Skeletal muscle satellite cell (primary cell): ENCODE measurements around the gene ING4.

Experiments used
- H3K27me3 ChIP-seq: 2 replicates; pipeline ENCODE4 v1.7.0; 2013; ENCODE audit warnings: low read length; ENCODE audit not compliant: control insufficient read depth, insufficient read depth
- H3K36me3 ChIP-seq: 2 replicates; pipeline ENCODE4 v1.7.0; 2013; ENCODE audit warnings: mild to moderate bottlenecking, control low read depth, low read length; ENCODE audit not compliant: insufficient read depth
- H3K4me1 ChIP-seq: 2 replicates; pipeline ENCODE4 v1.7.0; 2013; ENCODE audit warnings: low read length; ENCODE audit not compliant: control insufficient read depth, insufficient read depth
- H3K4me2 ChIP-seq: 2 replicates; pipeline ENCODE4 v1.7.0; 2013; ENCODE audit warnings: mild to moderate bottlenecking, low read length
- H3K4me3 ChIP-seq: 2 replicates; pipeline ENCODE4 v1.7.0; 2013; ENCODE audit warnings: low read length
- H3K9ac ChIP-seq: 2 replicates; pipeline ENCODE4 v1.7.0; 2013; ENCODE audit warnings: mild to moderate bottlenecking, low read depth, low read length, moderate library complexity
- H3K9me3 ChIP-seq: replicated peaks from 2 replicates; pipeline ENCODE4 v1.7.0; 2013; ENCODE audit warnings: mild to moderate bottlenecking, control low read depth, low read length

The ING4 gene

GRCh38 chr12:6612247-6612646 is 50.7 kb downstream of the ING4 start:
- Histone ChIP-seq H3K4me1 (peaks cover 30% of the 10 kb centered on the region), H3K4me3 (peak overlapping the region; percentile 35), H3K9ac (no peak overlapping the region), H3K36me3 (no peaks in the 10 kb centered on the region), H3K4me2 (peak overlapping the region; percentile 73), H3K9me3 (no peaks in the 10 kb centered on the region), H3K27me3 (no peaks in the 10 kb centered on the region)

- H3K36me3 ChIP-seq = peaks cover 11% of the 10 kb centered on the region
- H3K4me2 ChIP-seq = no peak overlapping the region
- no peaks in the 10 kb centered on the region for H3K27me3 ChIP-seq
- H3K4me1 ChIP-seq = peaks cover 38% of the 10 kb centered on the region
- H3K4me3 ChIP-seq = no peak overlapping the region
- H3K9me3 ChIP-seq = no peaks in the 10 kb centered on the region
- H3K9ac ChIP-seq = no peak overlapping the region
Observed at GRCh38 chr12:6608592-6609281, 54.2 kb downstream of the ING4 start.

- H3K4me1 ChIP-seq = peaks cover 40% of the 10 kb centered on the region
- H3K9ac ChIP-seq = peak overlapping the region; percentile 24
- peaks cover 11% of the 10 kb centered on the region for H3K36me3 ChIP-seq
- H3K4me3 ChIP-seq = peak overlapping the region; percentile 40
- H3K9me3 ChIP-seq = no peaks in the 10 kb centered on the region
- H3K4me2 ChIP-seq = peak overlapping the region; percentile 68
- no peaks in the 10 kb centered on the region for H3K27me3 ChIP-seq
Observed at GRCh38 chr12:6607751-6608591, 54.9 kb downstream of the ING4 start.

GRCh38 chr12:6606331-6607131 is 56.4 kb downstream of the ING4 start:
- Histone ChIP-seq H3K27me3 (no peaks in the 10 kb centered on the region), H3K9ac (peak overlapping the region; percentile 81), H3K36me3 (peaks cover 26% of the 10 kb centered on the region), H3K9me3 (no peaks in the 10 kb centered on the region), H3K4me1 (peaks cover 37% of the 10 kb centered on the region), H3K4me2 (peak overlapping the region; percentile 99), H3K4me3 (peak overlapping the region; percentile 97)

- H3K9ac ChIP-seq = peak overlapping the region; percentile 81
- H3K27me3 ChIP-seq = no peaks in the 10 kb centered on the region
- H3K4me3 ChIP-seq = peak overlapping the region; percentile 97
- H3K4me2 ChIP-seq = peak overlapping the region; percentile 99
- H3K36me3 ChIP-seq = peaks cover 34% of the 10 kb centered on the region
- peaks cover 37% of the 10 kb centered on the region for H3K4me1 ChIP-seq
- H3K9me3 ChIP-seq = no peaks in the 10 kb centered on the region
Observed at GRCh38 chr12:6605421-6606330, 57.2 kb downstream of the ING4 start.

- Histone ChIP-seq H3K4me1 (peaks cover 37% of the 10 kb centered on the region), H3K36me3 (peaks cover 46% of the 10 kb centered on the region), H3K9ac (peak overlapping the region; percentile 81), H3K27me3 (no peaks in the 10 kb centered on the region), H3K4me3 (peak overlapping the region; percentile 97), H3K4me2 (peak overlapping the region; percentile 99), H3K9me3 (no peaks in the 10 kb centered on the region)
Observed at GRCh38 chr12:6604259-6605029, 58.5 kb downstream of the ING4 start.

- Histone ChIP-seq H3K9me3 (no peaks in the 10 kb centered on the region), H3K4me3 (peak overlapping the region; percentile 97), H3K27me3 (no peaks in the 10 kb centered on the region), H3K9ac (peak overlapping the region; percentile 56), H3K4me2 (peak overlapping the region; percentile 99), H3K36me3 (peaks cover 57% of the 10 kb centered on the region), H3K4me1 (peaks cover 37% of the 10 kb centered on the region)
Observed at GRCh38 chr12:6603095-6603567, 59.8 kb downstream of the ING4 start.

GRCh38 chr12:6602526-6602925 is 60.4 kb downstream of the ING4 start:
- peak overlapping the region; percentile 56 for H3K9ac ChIP-seq
- H3K36me3 ChIP-seq = peaks cover 63% of the 10 kb centered on the region
- no peaks in the 10 kb centered on the region for H3K9me3 ChIP-seq
- H3K4me2 ChIP-seq = peak overlapping the region; percentile 99
- peaks cover 31% of the 10 kb centered on the region for H3K4me1 ChIP-seq
- no peaks in the 10 kb centered on the region for H3K27me3 ChIP-seq
- peak overlapping the region; percentile 97 for H3K4me3 ChIP-seq
